Measurements from ENCODE around the gene LMX1A.

LMX1A gene

DNA sequence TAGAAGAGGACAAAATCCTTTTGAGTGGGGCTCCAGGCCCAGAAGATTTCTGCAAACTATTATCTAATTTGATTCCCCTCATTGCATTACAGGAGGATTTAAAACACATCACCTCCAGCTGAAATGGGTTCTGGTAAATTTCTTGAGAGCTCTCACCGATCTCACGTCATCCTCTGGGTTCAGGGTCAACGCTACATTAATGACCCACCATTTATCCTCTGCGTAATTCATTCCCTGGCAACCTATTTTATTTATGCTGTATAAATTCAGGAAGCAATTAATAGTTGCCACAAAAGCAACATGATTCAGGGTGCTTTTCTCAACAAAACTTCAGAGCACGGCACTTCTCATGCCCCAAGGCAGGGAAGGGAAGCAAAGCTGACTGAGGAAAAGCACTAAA is 38.9 kb downstream of the LMX1A start:
- DNase-seq: no peak

DNA sequence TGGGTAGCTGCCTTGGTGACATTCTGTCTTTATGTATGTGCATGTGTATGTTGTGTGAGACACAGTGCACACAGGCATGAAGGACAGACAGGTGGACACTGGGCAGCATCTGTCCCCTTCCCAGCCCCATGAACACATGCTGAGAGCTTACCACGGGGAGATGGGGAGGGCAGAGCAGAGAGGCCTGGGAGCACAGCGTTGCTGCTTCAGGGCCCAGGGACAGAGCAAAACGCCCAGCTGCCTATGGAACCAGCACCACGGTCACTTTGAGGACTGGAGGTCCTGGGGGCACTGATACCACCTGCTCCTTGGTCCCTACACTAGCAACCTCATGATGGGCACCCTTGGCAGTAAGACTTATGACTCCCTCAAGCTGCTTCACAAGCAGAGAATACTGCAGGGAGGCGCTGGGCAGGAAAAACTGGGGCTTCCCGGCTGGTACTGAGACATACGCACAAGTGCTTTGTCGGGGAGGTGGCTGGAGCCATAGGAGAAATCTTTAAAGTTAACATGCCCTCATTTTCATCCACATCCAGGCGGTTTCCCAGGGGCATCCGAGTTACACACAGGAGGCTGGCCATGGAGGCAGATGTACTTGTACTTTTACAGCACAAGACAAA is 40.3 kb downstream of the LMX1A start:
- DNase-seq: no peak

DNA sequence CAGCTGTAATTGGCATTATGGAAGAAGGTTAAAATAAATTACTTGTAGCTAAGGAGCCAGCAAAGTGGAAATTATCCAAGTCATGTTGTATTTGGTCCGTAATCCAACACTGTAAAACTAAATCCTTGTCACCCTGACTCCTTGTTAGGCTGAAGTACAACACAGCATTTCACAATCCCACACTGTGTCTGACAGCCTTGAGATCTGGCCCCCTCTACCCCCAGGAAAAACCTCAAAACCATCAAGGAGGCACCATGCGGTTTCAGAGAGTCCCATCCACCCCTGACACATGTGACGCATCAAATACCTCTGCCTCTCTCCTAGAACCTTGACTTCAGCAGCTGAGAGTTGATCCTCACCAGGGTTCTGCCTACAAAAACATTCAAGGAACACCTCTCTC is 41.0 kb downstream of the LMX1A start:
- no peak for DNase-seq

DNA sequence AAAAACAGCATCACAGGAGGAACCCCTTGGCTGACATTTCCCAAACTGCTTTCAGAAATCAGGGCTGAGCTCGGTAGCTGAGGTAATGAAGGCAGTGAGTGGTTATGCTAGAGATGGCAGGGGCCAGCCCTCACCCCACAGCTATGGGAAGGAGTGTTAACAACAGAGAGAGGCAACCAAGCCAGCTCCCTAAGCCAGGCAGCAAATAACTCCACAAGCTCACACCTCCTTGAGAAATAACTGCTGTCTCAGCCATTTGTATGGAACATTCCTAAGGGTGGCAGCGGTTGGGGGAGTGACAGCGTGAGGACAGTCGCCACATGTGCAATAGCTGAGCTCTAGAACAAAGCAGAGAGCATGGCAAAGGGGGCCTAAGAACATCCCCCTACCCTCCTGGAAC is 42.6 kb downstream of the LMX1A start:
- DNase-seq: no peak

DNA sequence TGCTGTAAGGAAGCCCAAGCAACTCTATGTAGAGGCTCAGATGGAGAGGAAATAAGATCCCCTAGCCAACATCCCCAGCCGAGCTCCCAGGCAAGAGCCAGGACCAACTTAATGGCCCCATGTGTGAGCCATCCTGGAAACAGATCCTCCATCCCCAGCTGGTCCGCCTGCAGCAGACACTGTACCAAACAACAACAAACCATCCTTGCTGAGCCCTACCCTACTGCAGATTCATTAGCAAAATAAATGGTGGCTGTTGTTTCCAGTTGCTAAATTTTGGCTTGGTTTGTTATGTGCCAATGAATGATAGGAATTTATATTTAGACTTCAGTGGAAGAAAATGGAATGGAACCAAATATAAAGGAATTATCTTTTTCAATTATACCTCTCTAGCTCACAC is 43.9 kb downstream of the LMX1A start:
- DNase-seq: no peak

- no peak for DNase-seq
Measured at GRCh38 chr1:165306543-165307434, 49.7 kb downstream of the LMX1A start.

- DNase-seq: no peak
Measured at GRCh38 chr1:165303386-165303785, 53.1 kb downstream of the LMX1A start.

DNA sequence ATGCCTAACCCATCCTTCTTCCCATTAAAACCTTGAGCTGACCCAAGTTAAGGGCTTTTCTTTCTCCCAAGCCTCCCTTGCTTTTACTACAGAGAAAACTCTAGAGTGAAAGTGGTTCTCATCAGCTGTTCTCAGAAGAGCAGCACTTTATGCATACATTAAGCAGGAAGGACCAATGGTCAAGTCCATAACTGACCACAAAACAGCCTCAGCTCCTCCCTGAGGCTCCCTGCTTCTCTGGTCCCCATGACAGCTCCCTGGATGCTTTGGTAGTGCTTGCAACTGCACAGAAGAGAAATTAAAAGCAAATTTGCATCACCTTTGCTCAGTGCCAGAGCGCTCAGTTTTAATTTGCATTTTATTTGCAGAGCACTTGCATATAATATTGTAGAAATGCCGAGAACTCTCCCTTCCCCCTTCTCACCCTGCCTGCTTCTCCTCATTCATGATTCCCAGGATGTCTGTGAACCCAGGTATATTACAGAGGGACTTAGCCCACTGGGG is 56.1 kb downstream of the LMX1A start:
- DNase-seq: no peak

GRCh38 chr1:165298203-165298820 is 58.2 kb downstream of the LMX1A start:
- no peak for DNase-seq

DNA sequence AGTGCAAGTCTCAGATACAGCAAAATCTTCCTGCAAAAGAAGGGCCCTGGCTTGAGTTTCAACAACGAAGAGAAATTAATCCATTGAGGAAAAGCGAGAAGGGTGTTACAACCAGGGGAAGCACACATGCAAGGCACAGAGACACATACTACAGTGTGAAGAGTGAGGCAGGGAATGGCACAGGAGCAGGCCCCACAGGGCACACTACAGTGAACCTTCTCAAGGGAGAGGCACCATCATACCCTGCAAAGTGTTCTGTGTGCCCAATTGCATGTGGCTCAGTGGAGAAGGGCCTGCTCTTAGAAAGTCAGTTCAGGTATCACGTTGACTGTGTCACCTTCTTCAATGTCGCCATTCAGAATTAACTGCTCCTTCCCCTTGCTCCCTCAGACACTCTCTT is 60.3 kb downstream of the LMX1A start:
- no peak for DNase-seq

DNA sequence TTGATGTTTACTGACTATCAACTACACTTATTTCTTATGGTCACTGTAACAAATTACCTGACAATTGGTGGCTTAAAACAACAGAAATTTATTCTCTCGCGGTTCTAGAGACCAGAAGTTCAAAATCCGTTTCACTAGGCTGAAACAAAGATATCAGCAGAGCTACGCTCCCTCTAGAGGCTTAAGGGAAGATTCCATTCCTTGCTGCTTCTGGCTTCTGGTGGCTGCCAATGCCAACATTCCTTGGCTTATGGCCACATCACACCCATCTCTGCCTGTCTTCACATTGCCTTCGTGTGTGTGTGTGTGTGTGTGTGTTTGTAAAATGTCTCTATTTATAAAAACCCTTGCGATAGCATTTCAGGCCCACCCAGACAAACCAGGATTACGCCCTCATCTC is 66.4 kb downstream of the LMX1A start:
- DNase-seq: no peak

DNA sequence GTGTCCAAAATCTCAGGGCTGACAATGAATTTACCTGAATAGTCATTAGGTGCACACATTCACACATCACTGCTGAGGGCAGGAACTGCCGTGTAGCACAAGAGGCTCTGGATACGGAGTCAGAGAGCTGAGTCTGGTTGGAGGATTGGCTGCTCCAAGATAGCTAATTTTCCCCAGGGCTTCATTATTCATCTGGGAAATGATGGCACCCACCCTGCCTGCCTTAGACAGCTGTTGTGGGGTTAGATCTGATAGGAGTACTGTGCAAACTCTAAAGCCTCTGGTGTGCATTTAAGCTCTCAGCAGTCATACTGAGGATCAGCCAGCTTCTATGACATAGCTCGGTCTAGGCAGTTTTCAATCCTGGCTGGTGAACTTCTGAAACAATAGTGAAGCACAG is 67.0 kb downstream of the LMX1A start:
- DNase-seq: no peak

GRCh38 chr1:165288350-165289120 is 68.0 kb downstream of the LMX1A start:
- peak; percentile 31 for DNase-seq

DNA sequence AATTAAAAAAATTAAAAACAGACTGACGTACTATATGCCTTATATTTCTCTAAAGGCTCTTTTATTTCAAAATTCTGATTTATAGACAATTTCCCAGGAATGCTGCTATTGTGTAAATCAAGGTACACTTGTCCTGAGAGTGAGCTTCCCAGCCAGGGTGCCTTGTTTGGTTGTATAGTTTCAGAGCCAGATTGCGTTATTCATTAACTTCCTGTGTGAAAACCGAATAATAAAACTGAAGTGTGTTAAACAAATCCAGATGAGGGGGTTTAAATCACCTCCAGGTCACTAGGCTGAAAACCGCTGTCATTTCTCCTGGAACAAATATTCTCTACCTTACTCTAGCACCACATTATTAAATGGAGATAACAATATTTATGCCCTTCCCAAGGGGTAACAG is 68.7 kb downstream of the LMX1A start:
- DNase-seq: no peak

DNA sequence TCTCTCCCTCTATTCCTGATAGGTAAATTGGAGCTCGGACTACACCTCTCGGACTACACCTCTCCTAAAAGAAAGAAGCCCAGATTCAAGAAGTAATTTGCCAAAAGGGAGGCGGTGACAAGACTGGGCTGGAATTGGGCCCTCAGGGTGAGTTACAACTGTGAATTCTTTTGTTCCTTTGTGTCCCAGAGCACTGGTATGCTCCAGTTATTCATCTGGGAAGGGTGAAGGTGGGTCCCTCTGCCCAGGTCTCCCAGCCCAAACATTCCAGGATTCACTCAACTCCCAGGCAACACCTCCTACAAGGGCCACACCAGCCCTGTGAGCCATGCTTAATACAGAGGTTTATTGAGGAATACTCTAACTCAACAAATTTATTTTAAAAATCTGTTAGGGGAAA is 69.2 kb downstream of the LMX1A start:
- DNase-seq: no peak

- DNase-seq: peak; percentile 31
Measured at GRCh38 chr1:165284454-165284853, 72.1 kb downstream of the LMX1A start.

- DNase-seq: no peak
Measured at GRCh38 chr1:165281207-165281901, 75.2 kb downstream of the LMX1A start.

DNA sequence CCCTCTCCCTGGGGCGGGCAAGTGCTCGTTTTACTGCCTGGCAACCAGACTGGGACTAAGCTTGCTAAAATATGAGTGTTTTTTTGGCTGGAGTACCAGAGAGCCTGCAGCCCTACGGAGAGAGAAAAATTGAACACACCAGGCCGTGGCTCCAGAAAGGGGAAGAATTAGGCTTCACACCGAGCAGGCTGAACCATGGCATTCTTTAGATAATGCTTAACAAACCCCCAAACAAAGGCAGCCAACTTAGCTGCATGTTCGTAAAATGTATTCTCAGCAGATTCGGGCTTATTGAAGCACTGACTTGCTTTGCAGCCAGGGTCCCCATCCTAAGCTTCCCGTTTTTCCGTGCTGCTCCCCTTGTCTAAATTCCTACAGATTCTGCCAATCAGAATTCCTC is 76.6 kb downstream of the LMX1A start:
- no peak for DNase-seq

- DNase-seq: no peak
Measured at GRCh38 chr1:165276314-165276713, 80.2 kb downstream of the LMX1A start.

DNA sequence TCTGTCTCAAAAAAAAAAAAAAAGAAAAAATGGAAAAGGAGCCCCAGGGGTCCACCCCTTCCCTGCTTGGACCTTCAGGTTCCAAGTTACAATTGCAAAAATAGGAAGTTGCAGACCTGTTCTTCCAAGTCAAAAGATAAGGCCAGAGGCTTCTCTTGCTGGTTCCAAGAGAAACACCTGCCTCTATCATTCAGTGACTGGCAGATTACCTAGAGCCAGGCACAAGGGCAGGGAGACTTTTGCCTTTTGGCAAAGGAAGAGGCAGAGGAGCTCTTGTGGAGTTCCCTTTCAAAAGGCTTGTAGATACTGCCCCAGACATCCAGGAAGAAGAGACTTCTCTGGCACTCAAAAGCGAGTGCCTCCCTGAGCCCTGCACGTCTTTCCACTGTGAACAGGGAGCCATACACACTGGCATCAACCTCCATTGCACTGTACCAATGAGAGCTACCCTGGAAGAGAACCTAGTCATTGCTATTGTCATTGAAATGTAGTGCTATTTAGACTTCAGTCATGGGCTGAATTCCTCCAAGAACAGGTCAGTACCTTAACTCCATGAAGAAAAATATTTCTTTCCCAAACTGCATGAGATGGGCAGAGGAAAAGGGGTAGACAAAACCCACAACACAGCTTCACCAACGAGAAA is 91.2 kb downstream of the LMX1A start:
- DNase-seq: no peak

GRCh38 chr1:165259706-165260428 is 96.6 kb downstream of the LMX1A start:
- no peak for DNase-seq

Measured in NCI-H1105 treated with DMSO at 0.1 percent for 48 hours (cell line).